Measurements from ENCODE around the gene XPNPEP2.

The XPNPEP2 gene, protein sequence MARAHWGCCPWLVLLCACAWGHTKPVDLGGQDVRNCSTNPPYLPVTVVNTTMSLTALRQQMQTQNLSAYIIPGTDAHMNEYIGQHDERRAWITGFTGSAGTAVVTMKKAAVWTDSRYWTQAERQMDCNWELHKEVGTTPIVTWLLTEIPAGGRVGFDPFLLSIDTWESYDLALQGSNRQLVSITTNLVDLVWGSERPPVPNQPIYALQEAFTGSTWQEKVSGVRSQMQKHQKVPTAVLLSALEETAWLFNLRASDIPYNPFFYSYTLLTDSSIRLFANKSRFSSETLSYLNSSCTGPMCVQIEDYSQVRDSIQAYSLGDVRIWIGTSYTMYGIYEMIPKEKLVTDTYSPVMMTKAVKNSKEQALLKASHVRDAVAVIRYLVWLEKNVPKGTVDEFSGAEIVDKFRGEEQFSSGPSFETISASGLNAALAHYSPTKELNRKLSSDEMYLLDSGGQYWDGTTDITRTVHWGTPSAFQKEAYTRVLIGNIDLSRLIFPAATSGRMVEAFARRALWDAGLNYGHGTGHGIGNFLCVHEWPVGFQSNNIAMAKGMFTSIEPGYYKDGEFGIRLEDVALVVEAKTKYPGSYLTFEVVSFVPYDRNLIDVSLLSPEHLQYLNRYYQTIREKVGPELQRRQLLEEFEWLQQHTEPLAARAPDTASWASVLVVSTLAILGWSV

DNA sequence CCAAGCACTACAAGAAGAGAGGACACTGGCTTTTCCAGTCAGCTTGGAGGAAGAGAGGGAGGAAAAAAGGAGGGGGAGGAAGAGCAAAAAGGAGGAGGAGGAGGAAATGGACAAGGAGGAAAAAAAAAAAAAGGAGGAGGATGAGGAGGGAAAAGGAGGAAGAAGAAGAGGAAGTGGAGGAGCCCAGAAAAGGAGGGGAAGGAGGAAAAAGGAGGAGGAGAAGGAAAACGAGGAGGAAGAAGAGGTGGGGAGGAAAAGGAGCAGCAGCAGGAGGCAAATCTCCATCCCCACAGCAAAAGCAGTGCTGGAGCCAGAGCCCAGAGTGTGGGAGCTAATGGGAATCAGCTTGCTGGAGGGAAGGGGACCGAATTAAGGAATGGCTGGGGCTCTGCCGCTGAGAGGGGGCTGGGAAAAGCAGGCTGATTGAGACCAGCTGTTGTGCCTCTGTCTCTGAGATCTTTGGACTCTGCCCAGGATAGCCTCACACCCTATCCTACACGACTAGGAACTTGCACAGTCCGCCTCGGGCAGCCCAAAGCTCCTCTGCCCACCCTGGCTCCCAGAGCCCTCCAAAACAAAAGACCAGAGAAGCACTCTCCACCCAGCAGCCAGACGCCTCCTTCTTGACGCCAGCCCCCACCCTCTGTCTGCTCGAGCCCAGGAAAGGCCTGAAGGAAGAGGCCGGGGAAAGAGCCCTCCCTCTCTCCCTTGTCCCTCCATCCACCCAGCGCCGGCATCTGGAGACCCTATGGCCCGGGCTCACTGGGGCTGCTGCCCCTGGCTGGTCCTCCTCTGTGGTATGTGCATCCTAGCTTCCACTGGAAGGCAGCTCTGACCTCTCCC, at the start of gene XPNPEP2:
Gene XPNPEP2 (plus strand): TSS at position 514 of the 843 bp plus-strand sequence. CDS start 235 bp downstream, at position 749.
- ChIA-PET CTCF (interaction anchor here (1.3 to 1.5 kb wide), 2 partner anchors 14 to 15 kb away, joined by 3 to 4 read pairs; no protein-coding TSS in a partner anchor), POLR2A (interaction anchor here (0.6 kb wide), 1 partner anchor 1838 kb away, joined by 14 read pairs; no protein-coding TSS in a partner anchor)

DNA sequence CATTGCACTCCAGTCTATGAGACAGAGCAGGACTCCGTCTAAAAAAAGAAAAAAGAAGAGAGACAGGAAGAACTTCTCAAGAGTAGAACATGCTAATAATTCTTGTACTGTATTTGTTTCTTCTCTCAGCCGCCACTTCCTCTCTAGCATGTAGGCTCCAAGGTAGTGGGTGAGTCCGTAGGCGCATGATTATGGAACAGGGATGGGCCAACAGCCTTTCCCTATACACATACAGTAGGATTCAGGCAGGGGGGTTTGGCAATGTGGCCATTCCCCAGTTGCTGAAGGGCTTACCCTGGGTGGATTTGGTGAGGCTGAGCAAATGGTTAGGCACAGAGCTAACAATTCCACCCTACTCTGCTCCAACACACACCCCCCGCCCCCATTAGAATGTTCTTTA, 49.0 kb upstream of the XPNPEP2 start:
- POLR2A ChIA-PET, result no interaction called here
- CTCF ChIA-PET, result interaction anchor here (1.5 kb wide), 1 partner anchor 52 kb away, joined by 5 read pairs; no protein-coding TSS in a partner anchor
- DNase-seq (ENCODE audit: extremely low spot score), result no peak
- TF ChIP-seq, protein P1, sequence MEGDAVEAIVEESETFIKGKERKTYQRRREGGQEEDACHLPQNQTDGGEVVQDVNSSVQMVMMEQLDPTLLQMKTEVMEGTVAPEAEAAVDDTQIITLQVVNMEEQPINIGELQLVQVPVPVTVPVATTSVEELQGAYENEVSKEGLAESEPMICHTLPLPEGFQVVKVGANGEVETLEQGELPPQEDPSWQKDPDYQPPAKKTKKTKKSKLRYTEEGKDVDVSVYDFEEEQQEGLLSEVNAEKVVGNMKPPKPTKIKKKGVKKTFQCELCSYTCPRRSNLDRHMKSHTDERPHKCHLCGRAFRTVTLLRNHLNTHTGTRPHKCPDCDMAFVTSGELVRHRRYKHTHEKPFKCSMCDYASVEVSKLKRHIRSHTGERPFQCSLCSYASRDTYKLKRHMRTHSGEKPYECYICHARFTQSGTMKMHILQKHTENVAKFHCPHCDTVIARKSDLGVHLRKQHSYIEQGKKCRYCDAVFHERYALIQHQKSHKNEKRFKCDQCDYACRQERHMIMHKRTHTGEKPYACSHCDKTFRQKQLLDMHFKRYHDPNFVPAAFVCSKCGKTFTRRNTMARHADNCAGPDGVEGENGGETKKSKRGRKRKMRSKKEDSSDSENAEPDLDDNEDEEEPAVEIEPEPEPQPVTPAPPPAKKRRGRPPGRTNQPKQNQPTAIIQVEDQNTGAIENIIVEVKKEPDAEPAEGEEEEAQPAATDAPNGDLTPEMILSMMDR (IDR thresholded peaks at IDR 0.05; ENCODE audit: control extremely low read depth, extremely low read depth, low read depth, missing control alignments), result no peak

More for the DNA sequence above, at the start of gene XPNPEP2:
- no peak for DNase-seq (ENCODE audit: extremely low spot score)
- TF ChIP-seq, protein P1 (IDR thresholded peaks at IDR 0.05; ENCODE audit: control extremely low read depth, extremely low read depth, low read depth, missing control alignments), result no peak

DNA sequence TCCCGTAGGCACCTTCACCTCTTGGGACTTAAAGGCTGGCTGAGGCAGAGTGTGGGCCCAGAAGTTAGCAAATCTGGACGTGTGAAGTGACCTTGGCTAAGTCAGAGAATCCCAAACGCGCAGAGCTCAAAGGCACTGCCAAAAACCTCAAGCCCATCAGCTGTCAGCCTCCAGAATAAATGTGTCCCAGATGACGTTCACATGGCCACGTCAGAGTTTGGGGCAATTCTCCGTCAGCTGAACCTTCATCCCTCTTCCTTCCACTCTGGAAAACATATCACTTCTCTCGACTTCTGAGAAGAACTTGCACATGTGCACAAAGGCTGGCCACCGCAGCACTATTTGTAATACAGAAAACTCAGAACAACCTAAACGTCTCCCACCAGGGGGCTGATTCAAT, 48.3 kb upstream of the XPNPEP2 start:
- POLR2A ChIA-PET, result no interaction called here
- TF ChIP-seq, protein P1 (IDR thresholded peaks at IDR 0.05; ENCODE audit: control extremely low read depth, extremely low read depth, low read depth, missing control alignments), result no peak
- CTCF ChIA-PET, result no interaction called here
- no peak for DNase-seq (ENCODE audit: extremely low spot score)

DNA sequence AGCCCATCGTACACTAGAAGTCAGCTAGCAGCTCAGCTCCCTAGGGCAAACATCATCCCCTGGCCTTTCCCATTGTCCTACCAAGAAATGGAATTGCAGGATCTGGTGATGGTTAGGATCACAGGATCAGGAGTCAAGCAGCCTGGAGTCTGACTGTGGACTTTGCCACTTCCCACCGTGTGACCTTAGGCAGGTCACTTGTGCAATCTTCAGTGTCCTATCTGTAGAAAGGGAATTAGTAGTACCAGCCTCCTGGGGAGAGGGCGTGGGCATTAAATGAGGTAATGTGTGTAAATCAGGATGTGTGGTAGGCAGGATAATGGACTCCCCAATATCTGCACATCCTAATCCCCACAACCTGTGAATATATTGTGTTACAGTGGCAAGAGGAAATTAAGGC, 45.4 kb upstream of the XPNPEP2 start:
- TF ChIP-seq, protein P1 (IDR thresholded peaks at IDR 0.05; ENCODE audit: control extremely low read depth, extremely low read depth, low read depth, missing control alignments), result no peak
- CTCF ChIA-PET, result no interaction called here
- no peak for DNase-seq (ENCODE audit: extremely low spot score)
- POLR2A ChIA-PET, result no interaction called here

DNA sequence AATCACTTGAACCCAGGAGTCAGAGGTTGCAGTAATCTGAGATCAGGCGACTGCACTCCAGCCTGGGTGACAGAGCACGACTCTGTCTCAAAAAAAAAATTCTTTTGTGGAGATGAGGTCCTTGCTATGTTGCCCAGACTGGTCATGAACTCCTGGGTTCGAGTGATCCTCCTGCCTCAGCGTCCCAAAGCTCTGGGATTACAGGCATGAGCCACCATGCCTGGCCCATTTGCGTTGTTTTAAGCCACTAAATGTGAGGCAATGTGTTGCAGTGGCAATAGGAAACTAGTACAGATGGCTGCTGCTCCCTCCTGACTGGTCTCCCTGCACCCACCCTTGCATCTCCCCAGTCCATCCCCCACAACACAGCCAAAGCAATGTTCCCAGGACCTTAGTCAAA, 44.0 kb upstream of the XPNPEP2 start:
- ChIA-PET POLR2A (no interaction called here), CTCF (interaction anchor here (1.0 to 1.6 kb wide), 2 partner anchors 8 to 11 kb away, joined by 3 read pairs; no protein-coding TSS in a partner anchor)
- TF ChIP-seq, protein P1 (IDR thresholded peaks at IDR 0.05; ENCODE audit: control extremely low read depth, extremely low read depth, low read depth, missing control alignments), result no peak
- no peak for DNase-seq (ENCODE audit: extremely low spot score)

DNA sequence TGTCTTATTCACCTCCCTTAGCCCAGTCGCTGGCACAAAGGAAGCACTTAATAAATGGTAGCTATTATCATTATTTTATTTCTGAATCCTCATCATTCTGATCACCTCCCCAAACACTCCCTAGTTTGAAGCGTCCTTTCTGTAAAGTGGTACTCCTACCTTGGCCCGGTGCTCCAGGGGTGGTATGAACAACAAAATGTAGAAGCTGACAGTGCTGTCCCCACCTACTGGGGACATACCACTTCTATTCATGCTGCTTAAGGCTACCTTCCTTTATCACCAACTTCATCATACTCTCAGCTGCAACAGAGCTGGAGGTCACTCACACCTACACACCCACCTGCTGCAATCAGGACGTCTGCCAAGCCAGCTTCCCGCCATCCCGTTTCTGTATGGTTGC, 43.2 kb upstream of the XPNPEP2 start:
- no peak for DNase-seq (ENCODE audit: extremely low spot score)
- POLR2A ChIA-PET, result no interaction called here
- CTCF ChIA-PET, result interaction anchor here (1.6 kb wide), 1 partner anchor 12 kb away, joined by 3 read pairs; no protein-coding TSS in a partner anchor
- TF ChIP-seq, protein P1 (IDR thresholded peaks at IDR 0.05; ENCODE audit: control extremely low read depth, extremely low read depth, low read depth, missing control alignments), result no peak

Data from GM10248 (cell line).